Effector CD4-positive, alpha-beta T cell (primary cell): ENCODE results near the gene PPIL1.
"Not testable (repeated sequence)": the region's sequence is repeated elsewhere in the genome, so short reads cannot be mapped to it uniquely, and the experiment has no call there.

ENCODE experiments used
- DNase-seq: peaks from one replicate; pipeline ENCODE4 v3.0.0-alpha.2; 2020
- total RNA-seq: gene quantifications from one replicate; lab custom pipeline; 2026; lab: John Stamatoyannopoulos, UW

Gene PPIL1
- 3.0 reads per million, percentile 10 among the genes with 10 or more reads in this experiment for total RNA-seq

DNA sequence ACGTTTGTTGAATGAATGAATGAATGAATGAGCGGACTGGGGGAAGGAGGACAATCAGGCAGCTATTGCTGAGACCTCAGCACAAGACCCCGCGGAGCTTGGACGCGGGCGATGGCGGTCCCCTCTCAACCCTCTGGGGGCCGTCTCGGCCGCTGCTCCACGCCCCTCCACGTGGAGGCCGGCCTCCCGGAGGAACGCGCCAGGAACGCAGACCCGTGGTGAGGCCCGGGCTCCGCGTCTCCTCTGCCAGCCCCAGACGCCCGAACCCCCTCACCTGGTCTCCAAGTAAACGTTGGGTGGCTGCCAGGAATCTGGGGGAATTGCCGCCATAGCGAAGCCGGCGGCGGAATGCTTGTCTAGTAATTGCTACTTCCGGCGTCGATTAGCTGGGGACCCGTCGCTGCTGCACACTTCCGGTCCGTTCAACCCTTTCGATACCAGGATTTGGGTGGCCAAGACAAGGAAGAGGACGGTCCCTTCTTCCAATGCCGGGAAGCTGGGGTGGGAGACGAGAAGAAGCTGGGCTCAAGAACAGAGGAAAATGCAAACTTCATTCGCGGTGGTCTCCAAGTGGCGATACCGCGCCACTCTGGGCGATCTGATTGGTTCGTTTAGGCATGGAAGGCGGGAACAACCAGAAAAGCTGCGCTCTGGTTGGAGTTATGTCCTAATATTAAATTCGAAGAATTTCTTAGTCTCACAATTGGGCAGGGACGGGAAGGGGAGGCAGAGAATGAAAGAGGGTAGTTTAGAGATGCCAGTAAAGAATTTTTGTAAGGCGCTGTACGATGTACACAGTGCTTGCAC, at the start of gene PPIL1:
Gene PPIL1, minus strand, starts transcription at position 361 of the 807 bp plus-strand sequence. Its CDS starts 31 bp downstream, at position 330.
- peak; percentile 81 for DNase-seq

DNA sequence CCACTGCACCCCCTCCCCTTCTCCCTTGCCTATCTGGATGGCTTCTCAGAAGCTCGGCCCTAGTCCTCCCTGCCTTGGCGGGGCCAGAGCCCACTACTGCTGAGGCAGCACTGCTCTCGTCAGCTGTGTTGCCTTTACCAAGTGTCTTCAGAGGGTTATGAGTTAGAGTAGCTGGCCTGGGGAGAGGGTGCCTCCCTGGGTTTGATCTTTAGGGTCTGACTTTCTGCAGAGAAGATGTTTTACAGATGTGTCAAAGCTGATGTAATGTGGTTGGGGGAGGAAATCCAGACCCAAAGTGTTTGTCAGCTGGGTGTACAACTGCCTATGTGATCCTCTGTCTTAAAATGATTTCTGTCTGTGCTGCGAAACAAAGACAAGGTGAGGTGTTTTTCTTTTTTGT, 49.5 kb upstream of the PPIL1 start:
- no peak for DNase-seq

DNA sequence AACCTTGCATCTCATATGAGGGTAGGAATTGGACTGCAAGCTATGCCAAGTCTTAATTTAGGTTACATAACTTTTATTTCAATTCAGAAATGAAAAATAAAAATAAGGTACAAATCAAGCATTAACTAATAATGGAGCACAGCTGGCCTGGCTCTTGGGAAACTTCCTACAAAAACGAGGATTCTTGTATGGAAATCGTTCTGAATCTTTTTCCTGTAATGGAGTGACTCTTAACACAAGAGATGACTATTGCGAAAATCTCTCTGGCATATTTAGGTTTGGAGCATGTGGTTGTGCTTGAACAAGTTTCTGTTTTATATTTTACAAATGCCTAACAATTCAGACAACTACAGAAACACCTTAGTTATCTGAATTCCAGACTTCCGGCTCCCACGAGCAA, 45.9 kb upstream of the PPIL1 start:
- DNase-seq = no peak

DNA sequence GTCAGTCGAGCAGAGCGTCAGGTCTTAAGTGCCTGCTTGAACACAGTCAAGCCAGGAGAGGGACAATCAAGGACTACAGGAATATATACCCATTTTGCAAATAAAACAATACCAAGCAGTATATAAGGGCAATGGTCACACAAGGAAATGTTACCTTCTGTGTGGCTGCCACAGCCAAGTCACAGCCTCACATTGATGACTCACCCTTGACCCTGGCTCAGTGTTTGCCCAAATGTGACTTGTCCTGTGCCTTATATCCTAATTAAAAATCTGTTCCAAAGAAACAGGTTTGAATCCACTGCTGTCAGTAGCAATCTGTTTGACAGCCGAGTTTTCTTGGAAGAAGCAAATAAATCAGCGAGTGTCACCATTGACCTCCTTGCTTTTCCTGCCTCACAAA, 45.4 kb upstream of the PPIL1 start:
- no peak for DNase-seq

DNA sequence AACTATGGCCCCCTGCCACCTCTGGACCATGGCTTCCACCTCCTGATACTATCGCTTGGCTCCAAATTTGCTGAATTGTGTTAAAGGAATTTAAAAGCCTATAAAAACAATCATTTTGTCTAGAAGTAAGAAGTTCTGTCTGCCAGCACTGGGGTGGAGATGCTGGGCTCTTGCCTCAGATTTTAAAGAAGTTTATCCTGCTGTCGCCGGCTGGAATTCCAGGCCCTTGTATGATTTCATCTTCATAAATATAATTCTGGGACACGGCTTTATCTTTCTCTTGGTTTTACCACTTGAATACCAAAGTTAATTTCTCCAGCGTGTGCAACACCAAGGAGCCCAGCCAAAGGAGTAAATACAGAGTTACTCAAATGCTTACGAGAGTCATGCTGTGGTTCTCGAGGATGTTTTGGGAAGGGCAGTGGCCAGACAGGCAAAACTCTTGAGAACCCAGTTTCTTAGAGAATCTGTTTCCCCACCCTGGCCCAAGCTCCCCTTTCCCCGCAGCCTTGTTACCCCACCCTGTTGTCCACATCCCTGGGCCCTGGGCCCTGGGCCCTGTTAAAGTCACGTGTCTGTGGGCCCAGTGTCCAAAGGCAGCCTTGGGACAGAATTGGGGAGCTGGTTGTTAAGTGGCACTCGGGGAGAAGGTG, 43.1 kb upstream of the PPIL1 start:
- no peak for DNase-seq

DNA sequence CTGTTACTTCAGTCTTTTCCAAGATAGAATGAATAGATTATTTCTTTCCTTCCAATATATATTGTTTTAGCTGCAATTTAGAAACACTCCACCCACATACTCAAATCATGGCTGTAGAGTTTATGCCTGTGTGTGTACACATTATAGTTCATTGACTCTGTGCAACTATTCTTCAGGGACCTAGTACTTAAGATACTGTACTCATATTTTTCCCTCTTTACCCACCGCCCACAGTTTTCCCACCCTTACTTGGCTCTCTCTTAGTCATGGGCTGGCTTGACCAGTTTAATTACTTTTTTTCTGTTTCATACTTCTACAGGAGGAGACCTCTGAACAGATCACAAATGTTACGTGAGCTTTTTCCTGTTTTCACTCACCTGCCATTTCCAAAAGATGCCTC, 41.5 kb upstream of the PPIL1 start:
- no peak for DNase-seq

DNA sequence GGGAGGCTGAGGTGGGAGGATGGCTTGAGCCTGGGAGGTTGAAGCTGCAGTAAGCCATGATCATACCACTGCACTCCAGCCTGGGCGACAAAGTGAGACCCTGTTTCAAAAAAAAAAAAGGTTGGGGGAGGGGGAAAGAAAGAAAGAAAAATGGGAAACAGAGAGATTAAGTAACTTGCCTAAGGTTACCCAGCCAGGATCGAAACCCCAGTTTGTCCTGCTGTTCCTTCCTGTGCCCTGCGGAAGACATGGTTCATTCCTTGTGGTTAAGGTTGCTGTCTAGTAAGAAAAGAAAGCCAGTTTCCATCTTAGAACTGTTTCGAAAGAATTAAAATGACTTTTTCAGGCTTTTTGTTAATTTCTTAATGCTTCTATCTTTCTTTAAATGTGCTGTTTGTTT, 41.0 kb upstream of the PPIL1 start:
- no peak for DNase-seq

DNA sequence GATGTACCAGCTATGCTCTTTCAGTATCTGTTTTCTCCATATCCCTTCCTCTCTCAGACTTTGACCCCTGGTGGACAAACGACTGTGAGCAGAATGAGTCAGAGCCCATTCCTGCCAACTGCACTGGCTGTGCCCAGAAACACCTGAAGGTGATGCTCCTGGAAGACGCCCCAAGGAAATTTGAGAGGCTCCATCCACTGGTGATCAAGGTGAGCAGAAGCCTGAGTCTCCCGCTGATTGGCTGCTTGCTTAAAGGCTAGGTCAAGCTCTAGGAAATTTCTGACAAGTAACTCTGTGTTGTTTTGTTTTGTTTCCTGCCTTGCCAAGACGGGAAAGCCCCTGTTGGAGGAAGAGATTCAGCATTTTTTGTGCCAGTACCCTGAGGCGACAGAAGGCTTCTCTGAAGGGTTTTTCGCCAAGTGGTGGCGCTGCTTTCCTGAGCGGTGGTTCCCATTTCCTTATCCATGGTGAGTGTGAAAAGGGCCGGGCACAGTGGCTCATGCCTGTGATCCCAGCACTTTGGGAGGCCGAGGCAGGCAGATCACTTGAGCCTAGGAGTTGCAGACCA, 39.7 kb upstream of the PPIL1 start:
- peak; percentile 9 for DNase-seq

DNA sequence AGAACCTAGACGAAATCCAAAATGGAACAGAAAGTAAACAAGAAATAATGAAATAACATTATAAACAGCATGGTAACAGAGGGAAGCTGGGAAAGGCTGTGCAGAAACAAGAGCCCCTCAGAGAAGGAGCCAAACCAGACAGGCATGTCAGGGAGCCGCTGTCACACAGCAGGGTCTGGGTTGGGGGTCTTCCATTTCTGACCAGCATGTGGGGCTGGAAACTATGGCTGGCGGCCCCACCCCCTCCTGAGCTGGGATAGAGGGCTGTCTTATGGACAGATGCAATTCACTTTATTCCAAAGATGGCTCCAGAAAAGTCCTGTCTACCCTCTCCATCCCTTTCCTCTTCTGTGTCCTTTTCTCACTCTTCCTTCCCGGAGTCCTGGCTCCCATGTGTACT, 38.5 kb upstream of the PPIL1 start:
- DNase-seq = no peak

DNA sequence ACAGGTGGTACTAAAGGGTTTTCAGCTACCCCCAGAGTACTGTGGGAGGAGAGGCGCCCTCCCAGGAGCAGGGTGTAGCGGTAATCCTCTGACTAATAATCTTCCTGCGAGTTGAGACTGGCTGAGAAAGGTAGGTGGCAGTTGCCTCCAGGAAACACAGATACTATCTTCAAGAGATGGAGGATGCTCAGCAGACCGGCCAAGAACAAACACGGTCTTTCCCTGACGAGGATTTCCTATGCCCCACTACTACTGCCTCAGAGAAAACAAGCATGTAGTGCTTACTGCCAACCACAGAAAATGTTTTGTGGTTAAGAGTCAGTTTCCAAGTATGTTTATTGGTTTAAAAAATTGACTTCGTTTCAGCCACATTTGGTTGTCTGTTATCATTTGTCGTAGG, 38.0 kb upstream of the PPIL1 start:
- DNase-seq = peak; percentile 51

DNA sequence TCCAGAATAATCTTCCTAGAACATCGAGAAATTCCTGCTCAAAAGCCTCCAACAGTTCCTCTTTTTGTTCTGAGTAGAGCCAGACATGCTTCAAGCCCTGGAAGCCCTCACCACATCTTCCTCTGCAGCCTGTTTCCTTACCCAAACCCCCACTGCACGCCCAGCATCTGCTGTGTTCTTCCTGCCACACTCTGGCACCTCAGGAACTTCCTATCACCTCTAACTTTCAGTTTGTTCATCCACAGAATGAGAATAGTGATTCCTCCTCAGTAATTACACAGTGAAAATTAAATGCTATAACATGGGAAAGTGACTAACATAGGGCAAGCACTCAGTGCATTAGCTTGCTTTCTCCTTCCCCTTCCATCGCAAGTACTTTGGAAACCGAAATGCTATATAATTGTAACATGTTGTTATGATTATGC, 37.4 kb upstream of the PPIL1 start:
- DNase-seq = no peak

DNA sequence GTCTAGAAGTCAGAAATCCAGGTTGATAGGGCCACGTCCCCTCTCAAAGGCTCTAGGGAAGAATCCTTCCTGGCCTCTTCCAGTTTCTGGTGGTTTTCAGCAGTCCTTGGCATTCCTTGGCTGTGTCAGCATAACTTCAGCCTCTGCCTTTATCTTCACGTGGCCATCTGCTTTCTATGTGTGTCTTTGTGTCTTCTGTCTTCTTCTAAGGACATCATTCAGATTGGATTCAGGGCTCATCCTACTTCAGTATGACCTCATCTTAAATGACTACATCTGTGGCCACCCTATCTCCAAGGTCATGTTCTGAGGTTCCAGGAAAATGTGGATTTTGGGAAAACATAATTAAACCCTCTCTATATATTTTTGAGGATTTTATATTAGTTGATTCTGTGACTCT, 34.1 kb upstream of the PPIL1 start:
- no peak for DNase-seq

DNA sequence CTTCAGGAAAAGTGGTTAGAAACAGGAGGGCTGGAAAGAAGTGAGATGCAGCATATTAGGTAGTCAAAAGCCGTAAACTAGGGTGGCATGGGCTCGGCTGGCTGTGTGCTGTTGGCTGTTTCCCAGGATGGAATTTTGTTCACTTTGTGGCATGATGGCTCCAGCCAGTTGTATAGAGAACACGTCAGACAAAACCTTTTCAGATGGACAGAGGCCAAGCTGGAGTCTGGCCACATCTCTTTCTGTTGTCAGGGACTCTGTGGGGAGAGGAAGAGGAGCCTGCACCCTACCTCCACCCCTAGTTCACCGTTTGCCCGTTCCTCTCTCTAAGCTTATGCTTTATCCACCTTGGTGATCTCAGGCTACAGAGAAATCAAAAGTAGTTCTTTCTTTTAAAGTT, 33.2 kb upstream of the PPIL1 start:
- no peak for DNase-seq

DNA sequence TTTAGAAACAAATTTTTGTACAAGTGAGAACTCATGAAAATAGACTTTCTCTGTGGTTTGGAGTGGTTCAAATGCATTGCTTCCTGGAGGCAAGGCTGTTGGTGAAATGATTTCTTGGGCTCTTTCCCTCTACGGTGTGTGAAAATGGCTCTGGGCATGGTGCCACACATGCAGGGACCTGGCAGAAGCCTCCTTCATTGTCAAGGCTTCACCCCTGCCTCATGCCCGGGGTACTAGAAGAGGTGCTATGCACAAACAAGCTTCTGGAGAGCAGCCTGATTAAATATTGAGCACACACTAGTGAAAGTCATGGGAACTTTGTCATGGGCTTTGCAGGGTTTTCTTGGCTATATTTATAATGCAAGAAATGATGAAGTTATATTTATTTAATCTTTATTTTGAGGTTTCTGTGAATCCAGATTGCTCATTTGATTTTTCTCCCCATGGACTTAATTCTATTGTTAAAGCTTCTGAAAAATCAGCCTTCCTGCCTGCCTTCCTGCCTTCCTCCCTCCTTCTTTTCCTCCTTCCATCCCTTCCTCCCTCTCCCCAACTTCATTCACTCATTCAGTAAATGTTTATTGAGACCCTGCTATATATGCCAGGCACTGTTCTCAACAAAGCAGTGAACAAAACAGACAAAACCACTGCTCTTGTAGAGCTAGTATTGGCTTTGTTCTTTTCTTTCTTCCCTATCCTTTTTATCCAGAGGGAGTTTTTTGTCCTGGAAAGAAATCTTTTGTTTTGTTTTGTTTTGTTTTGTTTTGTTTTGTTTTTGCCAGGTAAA, 32.1 kb upstream of the PPIL1 start:
- DNase-seq = no peak

DNA sequence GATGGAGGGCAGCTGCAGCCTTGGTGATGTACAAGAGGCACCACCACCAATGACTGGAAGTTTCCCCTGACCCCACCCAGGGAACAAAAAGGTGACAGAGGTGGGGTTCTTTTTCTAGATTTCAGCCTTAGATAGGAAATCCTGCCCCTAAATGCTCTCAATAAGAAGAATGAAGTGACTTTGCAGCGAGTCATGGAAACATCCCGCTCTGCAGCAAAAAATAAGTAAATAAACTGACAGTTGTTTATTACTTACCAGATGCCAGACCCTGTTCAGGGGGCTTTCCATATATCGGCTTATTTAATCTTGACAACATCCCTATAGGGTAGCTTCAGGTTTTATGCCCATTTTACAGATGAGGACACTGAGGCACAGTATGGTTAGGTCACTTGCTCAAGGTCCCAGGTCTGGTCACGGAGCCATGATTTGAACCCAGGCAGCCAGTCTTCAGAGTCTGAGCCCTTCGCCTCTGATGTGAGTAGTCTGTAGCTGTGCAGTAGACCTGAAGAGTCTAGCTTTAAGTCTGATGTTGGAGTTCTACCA, 30.3 kb upstream of the PPIL1 start:
- no peak for DNase-seq

DNA sequence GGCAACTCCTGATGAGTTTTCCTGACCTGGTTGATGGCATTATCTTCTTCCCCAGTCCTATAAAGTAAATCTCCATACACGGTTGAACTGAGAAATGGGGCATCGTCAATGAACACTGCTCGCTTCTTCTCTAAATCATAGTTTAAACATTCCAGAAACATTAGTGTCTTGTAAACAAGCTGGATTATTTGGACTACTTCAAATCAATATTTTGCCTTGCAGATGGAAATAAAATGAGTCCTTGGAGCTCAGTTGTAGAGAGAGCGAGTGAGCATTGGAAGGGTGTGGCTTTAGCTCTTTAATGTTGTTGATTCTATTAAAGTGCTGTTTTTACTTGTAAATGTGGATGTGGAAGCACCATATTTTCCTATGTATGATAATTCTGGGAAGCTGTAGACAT, 29.5 kb upstream of the PPIL1 start:
- DNase-seq = no peak

DNA sequence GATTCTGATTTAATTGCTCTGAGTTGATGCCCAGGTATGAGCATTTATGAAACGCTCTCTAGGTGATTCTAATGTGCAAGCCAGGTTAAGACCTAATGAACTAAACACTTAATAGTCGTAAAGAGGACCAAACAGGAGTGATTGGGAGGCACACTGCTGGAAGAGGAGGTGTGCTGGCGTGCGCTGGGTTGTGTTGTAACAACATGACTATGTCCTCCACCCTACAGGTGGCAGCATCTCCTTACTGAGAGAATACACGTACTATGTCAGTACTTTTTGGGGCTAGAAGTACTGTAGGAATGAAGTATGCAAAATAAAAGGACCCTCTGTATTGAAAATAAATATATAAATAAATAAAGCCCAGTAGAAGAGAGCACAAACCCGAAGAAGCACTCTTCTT, 23.0 kb upstream of the PPIL1 start:
- DNase-seq = no peak

DNA sequence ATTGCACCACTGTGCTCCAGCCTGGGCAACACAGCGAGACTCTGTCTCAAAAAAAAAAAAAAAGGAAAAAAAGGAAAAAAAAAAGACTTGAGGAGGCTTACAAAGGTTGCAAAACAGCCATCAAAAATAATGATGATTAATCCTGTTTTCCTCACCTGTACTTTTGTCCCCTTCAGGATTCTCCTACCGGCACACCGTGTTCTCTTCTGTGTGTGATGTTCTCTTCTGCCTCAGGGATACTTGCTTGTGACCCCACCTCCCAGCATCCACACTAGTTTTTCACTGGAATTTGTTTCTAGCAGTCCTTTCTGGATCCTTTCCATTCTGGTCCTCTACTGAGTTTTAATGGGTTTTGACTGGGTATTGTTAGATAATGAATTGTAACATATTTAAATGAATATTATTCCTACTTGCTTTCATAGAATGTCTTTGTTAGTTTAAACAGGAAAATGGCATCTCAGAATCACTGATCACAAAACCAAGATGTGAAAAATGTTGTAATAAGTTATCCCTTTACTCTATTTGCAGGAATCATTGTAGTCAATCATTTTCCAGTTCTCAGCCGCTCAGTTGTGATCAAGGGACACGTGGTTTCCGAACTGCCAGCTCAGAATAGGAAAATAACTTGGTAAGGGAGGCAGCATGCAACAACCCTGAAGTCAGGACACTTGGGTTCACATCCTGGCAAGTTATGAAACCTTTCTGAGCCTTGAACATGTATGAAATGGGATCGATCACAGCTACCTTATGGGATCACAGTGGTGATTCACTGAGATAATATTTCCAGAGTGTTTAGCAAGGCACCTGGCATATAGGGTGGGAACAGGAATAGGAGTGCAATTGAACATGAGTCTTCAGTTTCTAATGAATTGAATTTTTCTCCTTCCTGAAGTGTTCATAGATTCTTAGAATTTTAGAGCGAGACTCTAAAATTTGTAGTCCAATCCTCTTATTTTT, 19.7 kb upstream of the PPIL1 start:
- DNase-seq = no peak

DNA sequence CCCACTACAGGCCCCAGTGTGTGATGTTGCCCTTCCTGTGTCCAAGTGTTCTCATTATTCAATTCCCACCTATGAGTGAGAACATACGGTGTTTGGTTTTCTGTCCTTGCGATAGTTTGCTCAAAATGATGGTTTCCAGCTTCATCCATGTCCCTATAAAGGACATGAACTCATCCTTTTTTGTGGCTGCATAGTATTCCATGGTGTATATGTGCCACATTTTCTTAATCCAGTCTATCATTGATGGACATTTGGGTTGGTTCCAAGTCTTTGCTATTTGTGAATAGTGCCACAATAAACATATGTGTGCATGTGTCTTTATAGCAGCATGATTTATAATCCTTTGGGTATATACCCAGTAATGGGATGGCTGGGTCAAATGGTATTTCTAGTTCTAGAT, 16.6 kb upstream of the PPIL1 start:
- not testable (repeated sequence) for DNase-seq

DNA sequence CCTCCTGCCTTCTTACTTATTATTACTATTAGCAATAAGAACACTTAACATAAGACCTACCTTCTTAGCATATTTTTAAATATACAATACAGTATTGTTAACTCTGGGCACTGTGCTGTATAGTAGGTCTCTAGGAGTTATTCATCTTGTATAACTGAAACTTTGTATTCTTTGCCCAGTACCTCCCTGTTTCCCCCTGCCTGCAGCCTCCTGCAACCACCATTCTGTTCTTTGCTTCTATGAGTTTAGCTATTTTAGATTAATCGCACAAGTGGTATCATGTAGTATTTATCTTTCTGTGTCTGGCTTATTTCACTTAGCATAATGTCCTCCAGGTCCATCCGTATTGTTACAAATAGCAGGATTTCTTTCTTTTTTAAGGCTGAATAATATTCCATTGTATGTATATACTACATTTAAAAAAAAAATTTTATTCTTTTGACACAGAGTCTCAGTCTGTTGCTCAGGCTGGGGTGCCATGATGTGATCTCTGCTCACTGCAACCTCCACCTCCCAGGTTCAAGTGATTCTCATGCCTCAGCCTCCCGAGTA, 15.6 kb upstream of the PPIL1 start:
- no peak for DNase-seq
